Naive thymus-derived CD4-positive, alpha-beta T cell (primary cell): ENCODE measurements around the gene ADAMTS13. TPM values are rescaled to one million over a fixed set of nuclear protein-coding genes. Genes with fewer than 3 reads are reported as not detected.

Source experiments
- ATAC-seq: fragments of 150-1000 bp; cut with Tn5 transposase; 2 replicates; pipeline ENCODE4 v1.10.0; 2021; ENCODE audit warnings: mild to moderate bottlenecking, moderate library complexity
- CTCF ChIA-PET: fragments of 350-600 bp; sonication (Branson Sonifier 250); formaldehyde crosslinking; loops from one replicate; lab custom pipeline; 2021; ENCODE audit warnings: antibody characterized with exemption; lab: Charles Lee
- POLR2A ChIA-PET: fragments of 350-600 bp; sonication (Branson Sonifier 250); formaldehyde crosslinking; loops from one replicate; lab custom pipeline; 2021; ENCODE audit warnings: antibody characterized with exemption, inconsistent platforms; lab: Charles Lee
- DNase-seq, 9 donors: peaks; one replicate each; pipeline versions ENCODE4 v3.0.0 to v3.0.0-alpha.2; 2020 to 2022; ENCODE audit warnings: mixed read lengths in 1 of 9
- H3K27ac ChIP-seq: one replicate; pipeline ENCODE4 v1.7.0; 2013; ENCODE audit warnings: mild to moderate bottlenecking, low read depth, low read length, moderate library complexity
- H3K27me3 ChIP-seq, 2 donors: one replicate each; pipeline ENCODE4 v1.7.0; 2013; ENCODE audit warnings: low read length in 2 of 2, mild to moderate bottlenecking in 2 of 2, moderate library complexity in 2 of 2; ENCODE audit not compliant: control insufficient read depth in 2 of 2, insufficient read depth in 2 of 2
- H3K36me3 ChIP-seq, 3 experiments: 1 replicate in 2 of 3; 2 replicates in 1 of 3; pipeline ENCODE4 v1.7.0; 2013; ENCODE audit warnings: low read length in 3 of 3, mild to moderate bottlenecking in 3 of 3, moderate library complexity in 1 of 3; ENCODE audit not compliant: insufficient read depth in 3 of 3, control insufficient read depth in 2 of 3
- H3K4me1 ChIP-seq, 2 donors: one replicate each; pipeline ENCODE4 v1.7.0; 2013; ENCODE audit warnings: low read length in 2 of 2, mild to moderate bottlenecking in 2 of 2, moderate library complexity in 1 of 2; ENCODE audit not compliant: control insufficient read depth in 2 of 2, insufficient read depth in 2 of 2
- H3K4me3 ChIP-seq: 2 replicates; pipeline ENCODE4 v1.7.0; 2013; ENCODE audit warnings: mild to moderate bottlenecking, low read length
- H3K9me3 ChIP-seq, 3 experiments: 1 replicate in 2 of 3; 2 replicates in 1 of 3; pipeline ENCODE4 v1.7.0; 2013; ENCODE audit warnings: low read length in 3 of 3; ENCODE audit not compliant: control insufficient read depth in 2 of 3
- H3K27ac Mint-ChIP-seq, 9 donors: one replicate each; pipeline ENCODE4 v1.8.0; 2020 to 2022; ENCODE audit warnings: mixed read lengths in 9 of 9, mild to moderate bottlenecking in 8 of 9, moderate library complexity in 5 of 9, inconsistent platforms in 2 of 9
- H3K27me3 Mint-ChIP-seq, 5 donors: one replicate each; pipeline ENCODE4 v1.8.0; 2021 to 2022; ENCODE audit warnings: mixed read lengths in 5 of 5, mild to moderate bottlenecking in 1 of 5
- H3K36me3 Mint-ChIP-seq, 5 donors: one replicate each; pipeline ENCODE4 v1.8.0; 2020 to 2022; ENCODE audit warnings: mixed read lengths in 5 of 5, mild to moderate bottlenecking in 3 of 5, inconsistent platforms in 1 of 5
- H3K4me1 Mint-ChIP-seq, 7 donors: one replicate each; pipeline ENCODE4 v1.8.0; 2020 to 2022; ENCODE audit warnings: mixed read lengths in 7 of 7, mild to moderate bottlenecking in 3 of 7, inconsistent platforms in 1 of 7
- H3K4me3 Mint-ChIP-seq, 10 donors: one replicate each; pipeline ENCODE4 v1.8.0; 2020 to 2022; ENCODE audit warnings: mild to moderate bottlenecking in 10 of 10, mixed read lengths in 10 of 10, moderate library complexity in 6 of 10, inconsistent platforms in 2 of 10
- H3K9me3 Mint-ChIP-seq, 11 donors: one replicate each; pipeline ENCODE4 v1.8.0; 2020 to 2022; ENCODE audit warnings: mixed read lengths in 11 of 11, mild to moderate bottlenecking in 4 of 11, inconsistent platforms in 1 of 11, moderate library complexity in 1 of 11
- intact Hi-C, 2 donors: fragments of 100-400 bp; cut with micrococcal nuclease; formaldehyde crosslinking; loops; one replicate each; pipeline ENCODE4 v1.15.1; 2023
- polyA plus RNA-seq, 2 donors: library from polyadenylated mRNA; unstranded; fragments of 300-500 nt; fragmentation: Illumina TruSeq; gene quantifications; one replicate each; pipeline ENCODE4 v1.2.3, GENCODE V29; 2021
- total RNA-seq, 6 experiments: library from RNA in 5 of 6; stranded (reverse) in 5 of 6; gene quantifications; 1 replicate in 5 of 6; 2 replicates in 1 of 6; pipeline ENCODE4 v1.2.3 and lab custom pipeline; 2021 to 2026

The ADAMTS13 gene
- total and polyA plus RNA-seq, 7 experiments from 2014 or later: 0.07 to 3.1 (median 2.4) TPM

DNA sequence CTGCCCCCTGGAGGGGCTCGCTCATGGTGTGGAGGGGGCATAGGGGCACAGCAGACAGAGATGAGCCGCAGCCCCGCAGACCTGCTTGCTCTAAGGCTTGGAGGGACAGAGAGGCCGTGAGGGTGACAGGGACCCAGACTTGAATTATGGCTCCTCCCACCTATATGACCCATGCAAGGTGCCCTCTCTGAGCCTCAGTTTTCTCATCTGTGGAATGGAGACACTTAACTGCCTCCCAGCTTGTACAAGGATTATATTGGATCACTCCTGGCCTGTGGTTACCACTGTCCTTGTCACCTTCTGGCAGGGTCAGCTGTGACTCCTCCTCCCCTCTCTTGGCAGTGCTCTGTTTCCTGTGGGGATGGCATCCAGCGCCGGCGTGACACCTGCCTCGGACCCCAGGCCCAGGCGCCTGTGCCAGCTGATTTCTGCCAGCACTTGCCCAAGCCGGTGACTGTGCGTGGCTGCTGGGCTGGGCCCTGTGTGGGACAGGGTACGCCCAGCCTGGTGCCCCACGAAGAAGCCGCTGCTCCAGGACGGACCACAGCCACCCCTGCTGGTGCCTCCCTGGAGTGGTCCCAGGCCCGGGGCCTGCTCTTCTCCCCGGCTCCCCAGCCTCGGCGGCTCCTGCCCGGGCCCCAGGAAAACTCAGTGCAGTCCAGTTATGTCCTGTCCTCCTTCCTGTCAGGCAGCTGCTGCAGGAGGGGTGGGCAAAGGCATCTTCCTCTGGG lies 32.9 kb downstream of the ADAMTS13 start:
- DNase-seq: no peak
- POLR2A ChIA-PET: no interaction called here
- Mint-ChIP-seq H3K27me3 (peaks cover 0 to 2% (median 0%) of the 10 kb centered on the region in 5 donors), H3K4me1 (peaks cover 0 to 4% (median 2%) of the 10 kb centered on the region in 7 donors), H3K9me3 (no peaks in the 10 kb centered on the region), H3K4me3 (no peak overlapping the region), H3K36me3 (no peaks in the 10 kb centered on the region), H3K27ac (no peak overlapping the region)
- Histone ChIP-seq H3K27ac (no peak overlapping the region), H3K27me3 (no peaks in the 10 kb centered on the region), H3K4me3 (no peak overlapping the region), H3K36me3 (no peaks in the 10 kb centered on the region), H3K9me3 (no peaks in the 10 kb centered on the region), H3K4me1 (peaks cover 6% of the 10 kb centered on the region in 2 donors)
- CTCF ChIA-PET: no interaction called here
- intact Hi-C loops: loop anchor here (5.0 to 10.0 kb wide), 3 partner anchors 108 to 688 kb away; partner anchors contain the start of genes MED22 (in 1 of the 2), RPL7A (in 1 of the 2) and VAV2 (in 1 of the 2)
- ATAC-seq: no peak

DNA sequence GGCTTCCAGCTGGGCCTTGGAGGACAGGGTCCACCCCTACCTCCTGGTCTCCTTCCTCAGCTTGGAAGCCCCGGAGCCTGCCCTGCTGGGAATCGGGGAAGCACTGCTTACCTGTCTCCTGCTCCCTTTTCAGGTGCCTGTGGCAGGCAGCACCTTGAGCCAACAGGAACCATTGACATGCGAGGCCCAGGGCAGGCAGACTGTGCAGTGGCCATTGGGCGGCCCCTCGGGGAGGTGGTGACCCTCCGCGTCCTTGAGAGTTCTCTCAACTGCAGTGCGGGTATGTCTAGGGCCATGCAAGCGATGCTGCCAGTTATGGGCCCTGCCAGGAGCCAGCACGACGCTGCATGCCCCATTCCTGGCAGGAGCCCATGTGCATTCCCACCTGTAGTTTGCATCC lies 33.8 kb downstream of the ADAMTS13 start:
- ATAC-seq: no peak
- Histone ChIP-seq H3K4me1 (peaks cover 6% of the 10 kb centered on the region in 2 donors), H3K27me3 (no peaks in the 10 kb centered on the region), H3K27ac (no peak overlapping the region), H3K36me3 (no peaks in the 10 kb centered on the region), H3K4me3 (no peak overlapping the region), H3K9me3 (no peaks in the 10 kb centered on the region)
- Mint-ChIP-seq H3K4me3 (no peak overlapping the region), H3K27me3 (peaks cover 0 to 7% (median 0%) of the 10 kb centered on the region in 5 donors), H3K27ac (no peak overlapping the region), H3K4me1 (peaks cover 0 to 7% (median 3%) of the 10 kb centered on the region in 7 donors), H3K9me3 (no peaks in the 10 kb centered on the region), H3K36me3 (no peaks in the 10 kb centered on the region)
- no peak for DNase-seq
- ChIA-PET CTCF (no interaction called here), POLR2A (no interaction called here)
- intact Hi-C loops: loop anchor here (5.0 to 10.0 kb wide), 3 partner anchors 109 to 689 kb away; partner anchors contain the start of genes MED22 (in 1 of the 2), RPL7A (in 1 of the 2) and VAV2 (in 1 of the 2)

DNA sequence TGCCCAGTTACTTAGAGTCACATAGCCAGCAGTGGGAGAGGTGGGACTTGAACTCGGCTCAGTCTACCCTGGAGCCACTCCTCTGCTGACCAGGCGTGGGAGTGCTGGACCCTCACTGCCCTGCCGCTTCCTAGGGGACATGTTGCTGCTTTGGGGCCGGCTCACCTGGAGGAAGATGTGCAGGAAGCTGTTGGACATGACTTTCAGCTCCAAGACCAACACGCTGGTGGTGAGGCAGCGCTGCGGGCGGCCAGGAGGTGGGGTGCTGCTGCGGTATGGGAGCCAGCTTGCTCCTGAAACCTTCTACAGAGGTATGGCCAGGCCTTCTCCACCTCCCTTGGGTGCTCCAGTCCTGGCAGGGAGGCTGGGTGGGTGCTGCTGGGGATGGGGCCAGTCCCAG lies 34.2 kb downstream of the ADAMTS13 start:
- H3K27me3 Mint-ChIP-seq: peaks cover 0 to 7% (median 0%) of the 10 kb centered on the region in 5 donors
- peaks cover 0 to 7% (median 3%) of the 10 kb centered on the region in 7 donors for H3K4me1 Mint-ChIP-seq
- no peaks in the 10 kb centered on the region for H3K36me3 Mint-ChIP-seq
- intact Hi-C loops: loop anchor here (5.0 to 10.0 kb wide), 3 partner anchors 109 to 689 kb away; partner anchors contain the start of genes MED22 (in 1 of the 2), RPL7A (in 1 of the 2) and VAV2 (in 1 of the 2)
- no peak overlapping the region for H3K4me3 ChIP-seq
- no peak overlapping the region for H3K27ac Mint-ChIP-seq
- DNase-seq (no peak), ATAC-seq (no peak)
- no peaks in the 10 kb centered on the region for H3K36me3 ChIP-seq
- H3K9me3 Mint-ChIP-seq: no peaks in the 10 kb centered on the region
- H3K4me1 ChIP-seq: peaks cover 6% of the 10 kb centered on the region in 2 donors
- H3K27me3 ChIP-seq: no peaks in the 10 kb centered on the region
- POLR2A ChIA-PET: no interaction called here
- H3K27ac ChIP-seq: no peak overlapping the region
- CTCF ChIA-PET: no interaction called here
- peak overlapping the region in 1 of 10 donors; percentile 18 for H3K4me3 Mint-ChIP-seq
- no peaks in the 10 kb centered on the region for H3K9me3 ChIP-seq

DNA sequence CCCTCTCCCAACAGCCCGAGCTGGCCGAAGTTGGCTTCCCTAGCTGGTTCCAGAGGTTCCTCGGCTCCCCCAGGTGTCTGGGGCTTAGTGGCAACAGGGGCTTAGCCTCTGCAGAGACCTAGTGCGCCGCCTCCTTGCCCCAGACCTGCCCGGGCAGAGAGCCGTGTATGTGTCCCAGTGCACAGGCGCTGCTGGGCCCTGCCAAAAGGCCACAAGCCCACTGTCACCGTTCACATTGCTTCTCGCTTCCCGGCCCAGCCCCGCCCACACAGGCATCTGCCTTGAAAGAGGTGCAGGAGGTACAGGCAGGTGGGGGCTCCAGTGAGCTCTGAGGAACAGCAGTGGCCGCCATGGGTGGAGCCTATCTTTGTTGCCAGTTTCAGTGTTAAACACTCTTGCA lies 35.1 kb downstream of the ADAMTS13 start:
- Histone ChIP-seq H3K27ac (no peak overlapping the region), H3K4me1 (peaks cover 6% of the 10 kb centered on the region in 2 donors), H3K4me3 (no peak overlapping the region), H3K36me3 (no peaks in the 10 kb centered on the region), H3K9me3 (no peaks in the 10 kb centered on the region), H3K27me3 (no peaks in the 10 kb centered on the region)
- no peak for DNase-seq
- Mint-ChIP-seq H3K27ac (no peak overlapping the region), H3K4me1 (peaks cover 0 to 7% (median 4%) of the 10 kb centered on the region in 7 donors), H3K4me3 (no peak overlapping the region), H3K36me3 (no peaks in the 10 kb centered on the region), H3K27me3 (peaks cover 0 to 7% (median 0%) of the 10 kb centered on the region in 5 donors), H3K9me3 (no peaks in the 10 kb centered on the region)
- ChIA-PET POLR2A (no interaction called here), CTCF (no interaction called here)
- ATAC-seq: no peak
- intact Hi-C loops: loop anchor here (5.0 to 10.0 kb wide), 3 partner anchors 110 to 690 kb away; partner anchors contain the start of genes MED22 (in 1 of the 2), RPL7A (in 1 of the 2) and VAV2 (in 1 of the 2)

DNA sequence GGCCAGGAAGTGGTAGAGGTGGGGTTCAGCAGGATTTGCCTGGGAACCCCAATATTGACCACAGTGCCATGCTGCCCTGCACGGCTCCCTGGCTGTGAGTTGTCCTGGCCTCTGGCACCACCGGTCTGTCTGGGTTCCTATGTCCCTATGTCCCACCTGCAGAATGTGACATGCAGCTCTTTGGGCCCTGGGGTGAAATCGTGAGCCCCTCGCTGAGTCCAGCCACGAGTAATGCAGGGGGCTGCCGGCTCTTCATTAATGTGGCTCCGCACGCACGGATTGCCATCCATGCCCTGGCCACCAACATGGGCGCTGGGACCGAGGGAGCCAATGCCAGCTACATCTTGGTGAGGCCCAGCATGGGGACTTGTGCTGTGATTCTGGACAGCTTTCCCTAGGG lies 35.6 kb downstream of the ADAMTS13 start:
- H3K4me1 ChIP-seq: peaks cover 6% of the 10 kb centered on the region in 2 donors
- ChIA-PET CTCF (interaction anchor here (0.5 kb wide), 1 partner anchor 38 kb away, joined by 3 read pairs; no protein-coding TSS in a partner anchor), POLR2A (no interaction called here)
- ATAC-seq (no peak), DNase-seq (no peak)
- no peaks in the 10 kb centered on the region for H3K36me3 Mint-ChIP-seq
- no peaks in the 10 kb centered on the region for H3K9me3 ChIP-seq
- no peaks in the 10 kb centered on the region for H3K9me3 Mint-ChIP-seq
- no peak overlapping the region for H3K27ac ChIP-seq
- peaks cover 0 to 10% (median 0%) of the 10 kb centered on the region in 5 donors for H3K27me3 Mint-ChIP-seq
- H3K36me3 ChIP-seq: no peaks in the 10 kb centered on the region
- intact Hi-C loops: loop anchor here (5.0 to 10.0 kb wide), 3 partner anchors 110 to 690 kb away; partner anchors contain the start of genes MED22 (in 1 of the 2), RPL7A (in 1 of the 2) and VAV2 (in 1 of the 2)
- no peak overlapping the region for H3K4me3 Mint-ChIP-seq
- H3K4me3 ChIP-seq: no peak overlapping the region
- peaks cover 0 to 7% (median 4%) of the 10 kb centered on the region in 7 donors for H3K4me1 Mint-ChIP-seq
- H3K27me3 ChIP-seq: no peaks in the 10 kb centered on the region
- H3K27ac Mint-ChIP-seq: no peak overlapping the region

DNA sequence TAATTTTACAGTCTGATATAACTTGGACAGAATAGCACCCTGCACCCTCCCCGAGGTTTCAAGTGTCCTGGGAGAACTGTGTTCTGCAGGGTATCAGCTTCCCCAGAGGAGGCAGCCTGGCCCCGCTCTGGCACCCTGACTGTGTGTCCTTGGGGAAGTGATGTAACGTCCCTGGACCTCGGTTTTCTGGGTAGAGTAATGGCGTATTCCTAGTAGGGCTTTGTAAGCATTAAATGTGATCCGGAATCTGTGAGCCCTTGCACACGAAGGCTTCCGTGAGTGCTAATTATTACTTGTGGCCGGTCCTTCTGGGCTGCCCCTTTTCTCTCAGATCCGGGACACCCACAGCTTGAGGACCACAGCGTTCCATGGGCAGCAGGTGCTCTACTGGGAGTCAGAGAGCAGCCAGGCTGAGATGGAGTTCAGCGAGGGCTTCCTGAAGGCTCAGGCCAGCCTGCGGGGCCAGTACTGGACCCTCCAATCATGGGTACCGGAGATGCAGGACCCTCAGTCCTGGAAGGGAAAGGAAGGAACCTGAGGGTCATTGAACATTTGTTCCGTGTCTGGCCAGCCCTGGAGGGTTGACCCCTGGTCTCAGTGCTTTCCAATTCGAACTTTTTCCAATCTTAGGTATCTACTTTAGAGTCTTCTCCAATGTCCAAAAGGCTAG lies 36.6 kb downstream of the ADAMTS13 start:
- peak overlapping the region; percentile 79 for H3K27ac ChIP-seq
- ChIA-PET CTCF (interaction anchor here (1.3 kb wide), 1 partner anchor 20 kb away, joined by 4 read pairs; the partner anchor contains the start of gene SLC2A6), POLR2A (interaction anchor here (0.6 to 1.6 kb wide), 6 partner anchors 81 to 428 kb away, joined by 3 to 7 read pairs (median 4); partner anchors contain the start of genes GTF3C5, MED22, RPL7A and STKLD1)
- DNase-seq: no peak
- intact Hi-C loops: loop anchor here (1.0 to 10.0 kb wide), 8 partner anchors 21 to 691 kb away; partner anchors contain the start of genes REXO4 (in 2 of the 2), SLC2A6 (in 2 of the 2), STKLD1 (in 2 of the 2) and SURF4 (in 2 of the 2)
- H3K36me3 ChIP-seq: no peaks in the 10 kb centered on the region
- no peaks in the 10 kb centered on the region for H3K9me3 Mint-ChIP-seq
- ATAC-seq: no peak
- peaks cover 0 to 7% (median 4%) of the 10 kb centered on the region in 7 donors for H3K4me1 Mint-ChIP-seq
- H3K27ac Mint-ChIP-seq: peak overlapping the region in 3 of 9 donors; percentile 92 to 93 (median 92)
- H3K27me3 ChIP-seq: no peaks in the 10 kb centered on the region
- H3K4me1 ChIP-seq: peaks cover 6% of the 10 kb centered on the region in 2 donors
- no peaks in the 10 kb centered on the region for H3K36me3 Mint-ChIP-seq
- H3K4me3 Mint-ChIP-seq: peak overlapping the region; percentile 88 to 94 (median 90)
- H3K4me3 ChIP-seq: peak overlapping the region; percentile 88
- H3K27me3 Mint-ChIP-seq: peaks cover 0 to 10% (median 0%) of the 10 kb centered on the region in 5 donors
- H3K9me3 ChIP-seq: no peaks in the 10 kb centered on the region
